ENCODE results near the gene ZNF681. TPM values are rescaled to one million over a fixed set of nuclear protein-coding genes. Genes with fewer than 3 reads are reported as not detected.

ZNF681 gene
- total and polyA plus RNA-seq, 2 of the 13 experiments (the other 11 are each of a cell fraction or from before 2014, with no cell fraction given): not detected

GRCh38 chr19:23790641-23791488 lies 32.2 kb upstream of the ZNF681 start (continued):
- no peak for TF ChIP-seq ZNF580 (CRISPR knock-in tag; IDR thresholded peaks at IDR 0.05; ENCODE audit: borderline replicate concordance, low read depth)
- no peak for TF ChIP-seq JUND (CRISPR knock-in tag; IDR thresholded peaks at IDR 0.05)
- no peak for TF ChIP-seq MTF1 (CRISPR knock-in tag; IDR thresholded peaks at IDR 0.05)

GRCh38 chr19:23789246-23789645 lies 30.6 kb upstream of the ZNF681 start:
- no peaks in the 10 kb centered on the region for H3K79me2 ChIP-seq (ENCODE audit: insufficient read depth, low read length)
- ChIA-PET CTCF (ENCODE audit: low intra/inter-chr PET ratio, low total read pairs) (no interaction called here), POLR2A (no interaction called here)
- H2AFZ ChIP-seq (ENCODE audit: low read length): no peak overlapping the region
- ATAC-seq: no peak
- no peak for FAIRE-seq
- H4K20me1 ChIP-seq (ENCODE audit: insufficient read depth, low read length): no peaks in the 10 kb centered on the region
- no peak for DNase-seq (ENCODE audit: low spot score)
- H3K4me3 ChIP-seq (replicated peaks in 1 of 3; ENCODE audit: insufficient read depth in 1 of 3, low read depth in 2 of 3, low read length in 3 of 3): no peak overlapping the region
- no peaks in the 10 kb centered on the region; a peak in 1 of 5 replicates for H3K27me3 ChIP-seq (ENCODE audit: control insufficient read depth in 1 of 2, insufficient read depth in 2 of 2, low read length in 2 of 2)
- no peak overlapping the region for H3K27ac ChIP-seq (ENCODE audit: extremely low read length, insufficient read depth, low read length)
- no peaks in the 10 kb centered on the region for H3K4me1 ChIP-seq (ENCODE audit: insufficient read depth, low read length)
- in situ Hi-C loops (cut with HindIII; ENCODE audit: extremely low pct_ligation_motif_present, low pct_unique_long_range_greater_than_20kb): loop anchor here (5.0 kb wide), 1 partner anchor 108 kb away; no protein-coding TSS in a partner anchor
- peaks cover 91% of the 10 kb centered on the region for H3K9me3 ChIP-seq (ENCODE audit: low read length)
- intact Hi-C loops (cut with micrococcal nuclease; ENCODE audit: unreplicated experiment): no loop called here
- no TSS peak for BruUV-seq (replicated peaks)
- H3K4me2 ChIP-seq (ENCODE audit: low read depth, low read length): no peak overlapping the region
- H3K9ac ChIP-seq (ENCODE audit: insufficient read depth, low read depth, low read length): no peak overlapping the region
- H3K36me3 ChIP-seq (replicated peaks in 1 of 2; ENCODE audit: control insufficient read depth in 1 of 2, insufficient read depth in 2 of 2, low read length in 2 of 2): no peaks in the 10 kb centered on the region
- no peak for TF ChIP-seq DR1 (CRISPR knock-in tag; IDR thresholded peaks at IDR 0.05)
- no peak for TF ChIP-seq TERF1 (CRISPR knock-in tag; IDR thresholded peaks at IDR 0.05)
- TF ChIP-seq MLX (CRISPR knock-in tag; IDR thresholded peaks at IDR 0.05): no peak
- no peak for TF ChIP-seq TP53 (CRISPR knock-in tag; conservative IDR thresholded peaks at IDR 0.05)
- TF ChIP-seq ZNF251 (CRISPR knock-in tag; IDR thresholded peaks at IDR 0.05): no peak
- TF ChIP-seq ZFP37 (CRISPR knock-in tag; IDR thresholded peaks at IDR 0.05; ENCODE audit: borderline replicate concordance): no peak
- no peak for TF ChIP-seq NAIF1 (CRISPR knock-in tag; IDR thresholded peaks at IDR 0.05; ENCODE audit: borderline replicate concordance)
- TF ChIP-seq FOXP4 (CRISPR knock-in tag; IDR thresholded peaks at IDR 0.05): no peak
- TF ChIP-seq SMAD3 (CRISPR knock-in tag; IDR thresholded peaks at IDR 0.05): no peak
- no peak for TF ChIP-seq ZC3H13 (CRISPR knock-in tag; IDR thresholded peaks at IDR 0.05)
- TF ChIP-seq CBX1 (IDR thresholded peaks at IDR 0.05; ENCODE audit: low read depth): no peak
- no peak for TF ChIP-seq ISL2 (CRISPR knock-in tag; IDR thresholded peaks at IDR 0.05)
- no peak for TF ChIP-seq ZNF275 (CRISPR knock-in tag; IDR thresholded peaks at IDR 0.05; ENCODE audit: borderline replicate concordance)
- no peak for TF ChIP-seq PHF20 (CRISPR knock-in tag; IDR thresholded peaks at IDR 0.05)
- no peak for TF ChIP-seq ZNF720 (CRISPR knock-in tag; IDR thresholded peaks at IDR 0.05)
- TF ChIP-seq ZNF790 (CRISPR knock-in tag; IDR thresholded peaks at IDR 0.05; ENCODE audit: borderline replicate concordance): no peak
